ENCODE measurements around the gene IGIP.

DNA sequence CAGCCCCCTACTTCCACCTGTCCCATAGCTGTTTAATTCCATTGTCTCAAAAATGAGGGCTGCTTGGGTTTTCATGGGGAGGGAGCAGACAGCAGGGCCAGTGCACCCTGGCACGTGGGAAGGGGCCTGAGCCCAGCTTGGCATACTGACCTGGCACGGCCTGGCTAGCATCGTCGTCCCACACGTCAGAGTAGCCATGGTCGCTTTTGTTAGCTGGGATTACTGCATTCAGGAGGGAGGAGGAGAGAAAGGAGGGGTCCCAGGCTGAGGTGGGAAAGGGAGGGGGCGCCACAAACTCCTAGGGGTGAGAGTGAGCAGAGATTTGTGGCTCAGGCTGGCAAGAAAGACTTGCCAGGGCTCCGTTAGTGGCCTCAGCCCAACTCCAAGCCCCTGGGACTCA lies 28.2 kb downstream of the IGIP start:
- TF ChIP-seq, protein P1, sequence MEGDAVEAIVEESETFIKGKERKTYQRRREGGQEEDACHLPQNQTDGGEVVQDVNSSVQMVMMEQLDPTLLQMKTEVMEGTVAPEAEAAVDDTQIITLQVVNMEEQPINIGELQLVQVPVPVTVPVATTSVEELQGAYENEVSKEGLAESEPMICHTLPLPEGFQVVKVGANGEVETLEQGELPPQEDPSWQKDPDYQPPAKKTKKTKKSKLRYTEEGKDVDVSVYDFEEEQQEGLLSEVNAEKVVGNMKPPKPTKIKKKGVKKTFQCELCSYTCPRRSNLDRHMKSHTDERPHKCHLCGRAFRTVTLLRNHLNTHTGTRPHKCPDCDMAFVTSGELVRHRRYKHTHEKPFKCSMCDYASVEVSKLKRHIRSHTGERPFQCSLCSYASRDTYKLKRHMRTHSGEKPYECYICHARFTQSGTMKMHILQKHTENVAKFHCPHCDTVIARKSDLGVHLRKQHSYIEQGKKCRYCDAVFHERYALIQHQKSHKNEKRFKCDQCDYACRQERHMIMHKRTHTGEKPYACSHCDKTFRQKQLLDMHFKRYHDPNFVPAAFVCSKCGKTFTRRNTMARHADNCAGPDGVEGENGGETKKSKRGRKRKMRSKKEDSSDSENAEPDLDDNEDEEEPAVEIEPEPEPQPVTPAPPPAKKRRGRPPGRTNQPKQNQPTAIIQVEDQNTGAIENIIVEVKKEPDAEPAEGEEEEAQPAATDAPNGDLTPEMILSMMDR (IDR thresholded peaks at IDR 0.05): no peak
- TF ChIP-seq, protein P2, sequence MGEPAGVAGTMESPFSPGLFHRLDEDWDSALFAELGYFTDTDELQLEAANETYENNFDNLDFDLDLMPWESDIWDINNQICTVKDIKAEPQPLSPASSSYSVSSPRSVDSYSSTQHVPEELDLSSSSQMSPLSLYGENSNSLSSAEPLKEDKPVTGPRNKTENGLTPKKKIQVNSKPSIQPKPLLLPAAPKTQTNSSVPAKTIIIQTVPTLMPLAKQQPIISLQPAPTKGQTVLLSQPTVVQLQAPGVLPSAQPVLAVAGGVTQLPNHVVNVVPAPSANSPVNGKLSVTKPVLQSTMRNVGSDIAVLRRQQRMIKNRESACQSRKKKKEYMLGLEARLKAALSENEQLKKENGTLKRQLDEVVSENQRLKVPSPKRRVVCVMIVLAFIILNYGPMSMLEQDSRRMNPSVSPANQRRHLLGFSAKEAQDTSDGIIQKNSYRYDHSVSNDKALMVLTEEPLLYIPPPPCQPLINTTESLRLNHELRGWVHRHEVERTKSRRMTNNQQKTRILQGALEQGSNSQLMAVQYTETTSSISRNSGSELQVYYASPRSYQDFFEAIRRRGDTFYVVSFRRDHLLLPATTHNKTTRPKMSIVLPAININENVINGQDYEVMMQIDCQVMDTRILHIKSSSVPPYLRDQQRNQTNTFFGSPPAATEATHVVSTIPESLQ (CRISPR knock-in tag; IDR thresholded peaks at IDR 0.05): no peak
- no peak for TF ChIP-seq NR2C2 (CRISPR knock-in tag; IDR thresholded peaks at IDR 0.05)
- TF ChIP-seq, protein P3, sequence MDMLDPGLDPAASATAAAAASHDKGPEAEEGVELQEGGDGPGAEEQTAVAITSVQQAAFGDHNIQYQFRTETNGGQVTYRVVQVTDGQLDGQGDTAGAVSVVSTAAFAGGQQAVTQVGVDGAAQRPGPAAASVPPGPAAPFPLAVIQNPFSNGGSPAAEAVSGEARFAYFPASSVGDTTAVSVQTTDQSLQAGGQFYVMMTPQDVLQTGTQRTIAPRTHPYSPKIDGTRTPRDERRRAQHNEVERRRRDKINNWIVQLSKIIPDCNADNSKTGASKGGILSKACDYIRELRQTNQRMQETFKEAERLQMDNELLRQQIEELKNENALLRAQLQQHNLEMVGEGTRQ (CRISPR knock-in tag; IDR thresholded peaks at IDR 0.05): no peak
- TF ChIP-seq, protein P4, sequence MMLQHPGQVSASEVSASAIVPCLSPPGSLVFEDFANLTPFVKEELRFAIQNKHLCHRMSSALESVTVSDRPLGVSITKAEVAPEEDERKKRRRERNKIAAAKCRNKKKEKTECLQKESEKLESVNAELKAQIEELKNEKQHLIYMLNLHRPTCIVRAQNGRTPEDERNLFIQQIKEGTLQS (CRISPR knock-in tag; conservative IDR thresholded peaks at IDR 0.05): no peak
- no peak for TF ChIP-seq ZBTB21 (CRISPR knock-in tag; IDR thresholded peaks at IDR 0.05; ENCODE audit: borderline replicate concordance)

Data from WTC11 (cell line).